MM.1S (cell line): ENCODE results near the gene IL12B.

ENCODE experiments used
- DNase-seq: peaks from one replicate; pipeline ENCODE4 v3.0.0-alpha.2; 2015
- H2AFZ ChIP-seq: fragments of 300-600 bp; sonication (generic); 2 replicates; pipeline ENCODE4 v1.6.0; 2016; ENCODE audit warnings: antibody characterized with exemption, low read length
- H3F3A ChIP-seq: fragments of 300-600 bp; sonication (generic); 2 replicates; pipeline ENCODE4 v1.6.1; 2016; ENCODE audit warnings: mild to moderate bottlenecking, antibody characterized with exemption, low read length, moderate library complexity, mixed read lengths; ENCODE audit not compliant: insufficient read depth
- H3K27ac ChIP-seq: fragments of 300-600 bp; sonication (generic); 2 replicates; pipeline ENCODE4 v1.5.1; 2016; ENCODE audit warnings: mild to moderate bottlenecking, low read length
- H3K27me3 ChIP-seq: fragments of 300-600 bp; sonication (generic); replicated peaks from 2 replicates; pipeline ENCODE4 v1.6.0; 2016; ENCODE audit warnings: low read length; ENCODE audit not compliant: insufficient read depth
- H3K36me3 ChIP-seq: fragments of 300-600 bp; sonication (generic); replicated peaks from 2 replicates; pipeline ENCODE4 v1.6.1; 2016; ENCODE audit warnings: mild to moderate bottlenecking, low read length, mixed read lengths; ENCODE audit not compliant: insufficient read depth
- H3K4me1 ChIP-seq: fragments of 300-600 bp; sonication (generic); 2 replicates; pipeline ENCODE4 v1.6.1; 2016; ENCODE audit warnings: low read length, mixed read lengths
- H3K4me2 ChIP-seq: fragments of 300-600 bp; sonication (generic); 2 replicates; pipeline ENCODE4 v1.6.0; 2016; ENCODE audit warnings: low read depth, low read length
- H3K4me3 ChIP-seq: fragments of 300-600 bp; sonication (generic); 2 replicates; pipeline ENCODE4 v1.5.1; 2016; ENCODE audit warnings: low read length, mixed read lengths
- H3K79me2 ChIP-seq: fragments of 300-600 bp; sonication (generic); 2 replicates; pipeline ENCODE4 v1.6.1; 2016; ENCODE audit warnings: mixed run types, low read length, mixed read lengths
- H3K9ac ChIP-seq: fragments of 300-600 bp; sonication (generic); 2 replicates; pipeline ENCODE4 v1.6.1; 2016; ENCODE audit warnings: low read length, mixed read lengths
- H3K9me2 ChIP-seq: fragments of 300-600 bp; sonication (generic); replicated peaks from 2 replicates; pipeline ENCODE4 v1.6.1; 2016; ENCODE audit warnings: mild to moderate bottlenecking, low read length, mixed read lengths; ENCODE audit not compliant: insufficient read depth
- H3K9me3 ChIP-seq: fragments of 300-600 bp; sonication (generic); replicated peaks from 2 replicates; pipeline ENCODE4 v1.6.1; 2016; ENCODE audit warnings: mild to moderate bottlenecking, low read length, mixed read lengths; ENCODE audit not compliant: insufficient read depth
- H4K20me1 ChIP-seq: fragments of 300-600 bp; sonication (generic); 2 replicates; pipeline ENCODE4 v1.6.1; 2016; ENCODE audit warnings: mild to moderate bottlenecking, low read length, moderate library complexity, mixed read lengths; ENCODE audit not compliant: insufficient read depth
- CTCF ChIP-seq: fragments of 300-600 bp; sonication (generic); IDR thresholded peaks from 2 replicates; pipeline ENCODE4 v1.5.1; 2016; ENCODE audit warnings: antibody characterized with exemption, low read length, mixed read lengths
- EZH2 ChIP-seq: fragments of 300-600 bp; sonication (generic); optimal IDR thresholded peaks from 2 replicates; pipeline ENCODE3; 2017; ENCODE audit warnings: low read depth, mild to moderate bottlenecking, antibody characterized with exemption, low read length, mixed read lengths
- EZH2phosphoT487 ChIP-seq: fragments of 300-600 bp; sonication (generic); IDR thresholded peaks from 2 replicates; pipeline ENCODE4 v1.6.1; 2018; ENCODE audit warnings: antibody characterized with exemption, low read length

The IL12B gene

GRCh38 chr5:159337016-159337955 is 7.0 kb upstream of the IL12B start:
- Histone ChIP-seq H3K4me1 (peaks cover 40% of the 10 kb centered on the region), H3K27me3 (no peaks in the 10 kb centered on the region), H3K27ac (peak overlapping the region; percentile 79), H4K20me1 (no peaks in the 10 kb centered on the region), H2AFZ (peak overlapping the region; percentile 28; the same call in 1 of the 2 replicates), H3K79me2 (no peaks in the 10 kb centered on the region), H3K9ac (peak overlapping the region; percentile 23; the same call in 1 of the 2 replicates), H3F3A (peaks cover 21% of the 10 kb centered on the region), H3K9me2 (no peaks in the 10 kb centered on the region), H3K9me3 (no peaks in the 10 kb centered on the region), H3K36me3 (no peaks in the 10 kb centered on the region), H3K4me3 (no peak overlapping the region; the same call in 1 of the 2 replicates), H3K4me2 (peak overlapping the region; percentile 47)
- TF ChIP-seq CTCF: no peak
- TF ChIP-seq EZH2phosphoT487: no peak
- TF ChIP-seq EZH2: no peak
- peak; percentile 26 for DNase-seq

- TF ChIP-seq EZH2phosphoT487: no peak
- TF ChIP-seq EZH2: no peak
- TF ChIP-seq CTCF: no peak
- no peak for DNase-seq
- Histone ChIP-seq H3F3A (peaks cover 21% of the 10 kb centered on the region), H3K9me2 (no peaks in the 10 kb centered on the region), H3K9ac (no peak overlapping the region), H4K20me1 (no peaks in the 10 kb centered on the region), H3K9me3 (no peaks in the 10 kb centered on the region), H2AFZ (no peak overlapping the region), H3K4me2 (no peak overlapping the region), H3K27ac (peak overlapping the region; percentile 79; the same call in 1 of the 2 replicates), H3K79me2 (no peaks in the 10 kb centered on the region), H3K36me3 (no peaks in the 10 kb centered on the region), H3K27me3 (no peaks in the 10 kb centered on the region), H3K4me3 (no peak overlapping the region), H3K4me1 (peaks cover 37% of the 10 kb centered on the region)
These were observed 6.3 kb upstream of the IL12B start for GRCh38 chr5:159336586-159336985.

- peaks cover 18% of the 10 kb centered on the region for H3F3A ChIP-seq
- no peaks in the 10 kb centered on the region for H3K9me3 ChIP-seq
- no peaks in the 10 kb centered on the region for H3K79me2 ChIP-seq
- peaks cover 33% of the 10 kb centered on the region for H3K4me1 ChIP-seq
- no peak for DNase-seq
- no peaks in the 10 kb centered on the region for H3K36me3 ChIP-seq
- H2AFZ ChIP-seq: no peak overlapping the region
- no peaks in the 10 kb centered on the region for H3K9me2 ChIP-seq
- no peak for TF ChIP-seq CTCF
- no peak for TF ChIP-seq EZH2
- no peak for TF ChIP-seq EZH2phosphoT487
- no peaks in the 10 kb centered on the region for H4K20me1 ChIP-seq
- H3K27ac ChIP-seq: no peak overlapping the region
- no peaks in the 10 kb centered on the region for H3K27me3 ChIP-seq
- no peak overlapping the region for H3K9ac ChIP-seq
- H3K4me2 ChIP-seq: no peak overlapping the region
- H3K4me3 ChIP-seq: no peak overlapping the region
These were observed 3.2 kb upstream of the IL12B start for GRCh38 chr5:159333545-159333925.
